Amniotic epithelial cell (primary cell): ENCODE results near the gene NAAA.
"Not testable (repeated sequence)": the region's sequence is repeated elsewhere in the genome, so short reads cannot be mapped to it uniquely, and the experiment has no call there.

Experiments
- DNase-seq: peaks from one replicate; pipeline ENCODE4 v3.0.0-alpha.2; 2010; ENCODE audit warnings: low read depth

NAAA gene

DNA sequence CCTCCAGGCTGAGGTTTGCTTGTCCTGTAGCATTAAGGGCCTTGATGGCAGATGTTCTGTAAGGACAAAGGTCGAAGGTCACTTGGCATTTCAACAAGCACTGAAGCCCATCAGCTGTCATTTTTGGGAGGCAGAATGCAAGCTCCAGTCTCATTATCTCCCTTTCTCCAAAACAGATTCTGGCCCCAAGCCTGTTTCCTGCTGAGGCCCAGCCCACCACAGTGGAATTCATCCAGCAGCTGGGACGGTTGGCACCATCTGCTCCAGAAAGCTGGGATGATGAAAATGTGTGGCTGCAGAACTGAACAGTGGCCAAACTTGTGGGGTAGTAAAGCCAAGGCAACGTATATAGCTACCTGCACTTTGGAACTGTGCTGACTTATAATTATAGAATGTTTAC, 20.9 kb downstream of the NAAA start:
- peak; percentile 31 for DNase-seq

DNA sequence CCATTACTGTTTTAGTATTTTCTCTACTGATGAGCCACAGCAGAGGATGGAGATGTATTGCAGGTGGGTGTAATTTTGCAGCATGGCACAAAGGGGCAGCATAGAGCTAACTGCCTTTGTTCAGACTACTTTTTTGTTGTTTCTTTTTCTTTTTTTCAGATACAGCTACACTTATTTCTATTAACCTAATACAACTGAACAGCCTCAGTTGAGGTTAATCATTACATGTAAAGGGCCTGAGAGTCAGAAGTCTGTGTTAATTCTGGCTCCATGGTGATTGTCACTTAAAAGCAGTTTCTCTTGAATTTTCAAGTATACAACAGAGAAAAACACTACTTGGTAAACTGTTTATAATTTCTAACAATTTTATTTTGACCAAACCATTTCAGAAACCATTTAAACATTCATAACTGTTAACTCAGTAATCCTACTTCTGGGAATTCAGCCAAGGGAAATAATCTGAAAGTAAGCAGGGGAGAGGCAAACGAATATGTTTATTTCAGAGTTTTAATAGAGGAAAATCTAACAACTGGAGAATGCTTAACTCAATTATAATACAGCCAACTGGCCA, 24.6 kb downstream of the NAAA start:
- peak; percentile 59 for DNase-seq

DNA sequence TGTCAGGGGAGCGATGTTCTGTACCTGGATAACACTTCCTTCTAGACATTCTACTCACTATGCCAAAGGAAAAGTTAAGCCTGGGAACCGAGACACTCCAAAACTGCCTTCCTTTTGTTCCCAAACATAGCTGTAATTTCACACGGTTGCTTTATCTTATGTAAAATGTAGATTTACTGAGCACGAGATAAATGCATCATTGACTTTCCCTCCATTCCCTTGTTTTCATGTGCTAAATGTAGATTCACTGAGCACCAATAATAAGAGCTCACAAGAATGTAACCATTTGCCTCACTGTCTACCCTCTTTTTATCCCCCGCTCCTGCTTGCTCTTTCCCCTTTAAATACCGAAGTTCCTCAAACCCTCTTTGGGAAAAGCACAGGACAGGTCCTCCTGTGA, 27.8 kb downstream of the NAAA start:
- no peak for DNase-seq

DNA sequence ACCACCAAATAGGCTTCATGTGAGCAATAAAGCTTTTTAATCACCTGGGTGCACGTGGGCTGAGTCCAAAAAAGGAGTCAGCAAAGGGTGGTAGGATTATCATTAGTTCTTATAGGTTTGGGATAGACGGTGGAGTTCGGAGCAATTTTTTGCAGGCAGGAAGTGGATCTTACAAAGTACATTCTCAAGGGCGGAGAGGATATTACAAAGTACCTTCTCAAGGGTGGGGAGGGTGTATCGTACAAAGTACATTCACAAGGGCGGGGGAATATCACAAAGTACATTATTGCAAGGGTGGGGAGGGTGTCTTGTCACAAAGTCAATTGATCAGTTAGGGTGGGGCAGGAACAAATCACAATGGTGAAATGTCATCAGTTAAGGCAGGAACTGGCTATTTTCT, 30.0 kb downstream of the NAAA start:
- DNase-seq: not testable (repeated sequence)

DNA sequence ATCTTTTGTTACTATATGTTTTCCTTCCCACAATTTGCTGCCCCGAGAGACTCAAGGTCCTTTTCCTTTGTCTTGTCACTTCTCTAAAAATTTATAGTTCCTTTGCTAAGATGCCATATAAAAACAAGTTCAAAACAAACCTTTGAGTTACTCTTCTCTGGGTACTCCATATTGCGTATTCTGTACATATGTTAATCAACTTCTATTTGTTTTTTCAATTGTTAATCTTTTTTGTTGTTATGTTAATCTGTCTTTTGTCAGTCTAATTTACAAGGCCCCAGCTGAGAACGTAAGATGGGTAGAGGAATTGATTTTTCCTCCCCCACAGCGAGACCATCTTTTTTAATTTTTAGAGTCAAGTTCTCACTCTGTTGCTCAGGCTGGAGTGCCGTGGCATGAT, 31.4 kb downstream of the NAAA start:
- no peak for DNase-seq

DNA sequence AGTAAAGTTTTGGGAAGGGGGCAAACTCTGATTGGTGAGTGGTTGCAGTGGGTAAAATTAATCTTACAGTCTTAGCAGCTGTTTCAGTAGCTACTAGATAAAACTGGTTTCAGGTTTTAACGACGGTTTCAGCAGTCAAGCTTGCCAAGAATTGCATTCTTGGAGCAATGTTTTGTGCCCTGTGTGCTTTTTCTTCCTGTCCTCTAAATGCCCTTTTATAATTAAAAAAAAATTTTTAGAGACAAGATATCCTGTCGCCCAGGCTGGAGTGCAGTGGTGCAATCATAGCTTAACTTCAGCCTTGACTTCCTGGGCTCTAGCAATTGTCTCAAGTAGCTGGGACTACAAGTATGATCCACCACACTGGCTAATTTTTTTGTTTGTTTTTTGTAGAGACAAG, 32.3 kb downstream of the NAAA start:
- DNase-seq: no peak

DNA sequence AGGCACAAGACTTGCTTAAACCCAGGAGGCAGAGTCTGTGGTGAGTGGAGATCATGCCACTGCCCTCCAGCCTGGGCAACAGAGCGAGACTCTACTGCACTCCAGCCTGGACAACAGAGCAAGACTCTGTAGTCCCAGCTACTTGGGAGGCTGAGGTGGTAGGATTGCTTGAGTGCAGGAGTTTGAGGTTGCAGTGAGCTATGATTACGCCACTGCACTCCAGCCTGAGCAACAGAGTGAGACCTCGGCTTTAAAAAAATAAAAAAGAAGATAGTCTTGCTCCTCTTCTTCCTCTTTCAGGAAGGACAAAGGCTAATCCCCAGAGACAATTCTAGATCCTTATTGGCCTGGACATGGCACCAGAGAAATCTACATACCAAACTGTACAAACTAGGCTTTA, 32.8 kb downstream of the NAAA start:
- DNase-seq: no peak

DNA sequence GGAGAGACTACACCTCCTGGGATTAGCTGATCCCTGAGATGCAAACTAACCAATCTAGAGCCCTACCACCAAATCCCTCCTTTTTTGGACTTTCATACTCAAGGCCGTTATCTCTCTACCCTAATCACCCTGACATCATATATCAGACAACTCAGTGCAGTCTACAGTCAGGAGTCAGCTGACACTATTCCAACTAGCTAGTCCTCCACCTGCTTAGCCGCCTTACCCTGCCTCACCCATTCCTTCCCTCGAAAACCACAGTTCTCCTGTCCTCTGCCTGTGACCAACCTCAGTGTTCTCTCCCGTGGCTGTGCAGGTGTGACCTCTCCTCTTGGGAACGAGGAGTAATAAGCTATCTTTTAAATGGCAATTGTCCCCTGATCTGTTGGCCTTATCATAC, 36.7 kb downstream of the NAAA start:
- peak; percentile 8 for DNase-seq

DNA sequence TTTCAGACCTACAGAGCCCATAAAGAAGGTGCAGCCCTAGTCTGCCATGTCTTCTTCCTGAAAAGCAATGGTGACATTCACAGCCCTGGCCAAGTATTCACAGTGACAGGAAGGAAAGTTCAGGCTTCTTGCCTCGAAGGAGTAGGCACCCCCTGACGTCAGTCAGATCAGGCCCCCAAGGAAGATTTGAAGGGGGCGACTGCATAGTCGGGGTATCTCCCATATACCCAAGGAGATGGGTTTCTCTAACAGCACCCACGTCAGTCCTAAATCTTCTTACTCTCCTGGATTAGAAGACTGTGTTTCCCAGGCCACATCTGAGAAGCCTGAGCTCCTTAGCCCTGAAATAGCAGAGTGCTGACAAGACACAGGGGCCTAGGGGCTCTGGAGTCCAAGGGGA, 38.5 kb downstream of the NAAA start, which contains the start of gene PPEF2:
Gene PPEF2 (minus strand): TSS at position 101 of the 400 bp plus-strand sequence. CDS start 6,127 bp downstream, outside the sequence.
- no peak for DNase-seq

DNA sequence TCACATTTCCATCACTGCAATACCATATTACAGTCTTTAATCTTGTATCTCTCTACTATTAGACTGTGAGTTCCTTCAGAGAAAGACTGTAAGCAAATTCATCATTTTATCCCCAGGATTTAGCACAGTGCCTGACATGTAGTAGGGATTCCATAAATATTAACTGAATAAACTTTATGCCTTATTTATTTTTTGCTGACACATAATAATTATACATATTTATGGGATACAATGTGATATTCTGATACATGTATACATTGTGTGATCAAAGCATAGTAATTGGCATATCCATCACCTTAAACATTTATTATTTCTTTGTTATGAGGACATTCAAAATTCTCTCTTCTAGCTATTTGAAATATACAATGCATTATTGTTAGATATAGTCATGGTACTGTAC, 42.3 kb downstream of the NAAA start:
- DNase-seq: no peak

DNA sequence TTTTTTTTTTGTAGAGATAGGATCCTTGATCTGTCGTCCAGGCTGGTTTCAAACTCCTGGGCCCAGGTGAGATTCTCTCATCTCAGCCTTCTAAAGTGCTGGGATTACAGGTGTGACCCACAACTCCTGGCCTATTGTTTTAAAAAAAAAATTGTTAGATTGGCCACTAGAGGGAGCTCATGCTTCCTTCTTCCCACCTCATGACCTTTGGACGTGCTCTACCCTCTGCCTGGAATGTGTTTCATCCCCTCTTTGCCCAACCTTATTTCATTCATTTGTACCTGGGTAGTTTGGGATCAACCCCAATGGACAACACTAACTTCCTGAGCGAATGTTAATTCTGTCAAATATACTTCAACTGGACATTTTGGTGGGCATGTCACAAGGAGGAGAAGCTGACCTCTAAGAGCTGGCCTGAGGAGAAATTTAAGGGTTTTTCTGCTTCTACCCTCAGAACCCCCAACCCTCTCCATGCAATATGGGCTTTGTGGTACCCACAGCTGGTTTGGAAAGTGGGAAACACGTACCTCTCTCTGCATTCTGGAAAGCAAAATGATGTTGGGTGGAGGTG, 45.0 kb downstream of the NAAA start:
- peak; percentile 23 for DNase-seq

DNA sequence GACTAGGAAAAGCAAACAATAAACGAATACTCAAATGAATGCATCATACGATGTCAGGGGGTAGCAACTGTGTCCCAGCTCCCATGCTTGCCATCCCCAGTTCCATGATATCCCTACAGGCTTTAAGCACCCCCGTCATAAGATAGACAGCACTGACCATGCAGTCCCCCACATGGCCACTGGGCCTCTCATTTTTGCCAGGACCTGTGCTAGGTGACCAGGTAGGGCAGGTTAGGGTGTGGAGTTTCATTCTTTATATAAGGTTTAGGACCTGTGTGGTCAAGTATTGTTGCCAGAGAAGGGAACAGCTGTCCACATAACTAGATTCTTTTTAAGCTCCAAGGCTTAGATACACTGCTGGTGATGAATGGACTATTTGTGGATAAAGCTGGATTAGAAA, 48.3 kb downstream of the NAAA start:
- DNase-seq: no peak

DNA sequence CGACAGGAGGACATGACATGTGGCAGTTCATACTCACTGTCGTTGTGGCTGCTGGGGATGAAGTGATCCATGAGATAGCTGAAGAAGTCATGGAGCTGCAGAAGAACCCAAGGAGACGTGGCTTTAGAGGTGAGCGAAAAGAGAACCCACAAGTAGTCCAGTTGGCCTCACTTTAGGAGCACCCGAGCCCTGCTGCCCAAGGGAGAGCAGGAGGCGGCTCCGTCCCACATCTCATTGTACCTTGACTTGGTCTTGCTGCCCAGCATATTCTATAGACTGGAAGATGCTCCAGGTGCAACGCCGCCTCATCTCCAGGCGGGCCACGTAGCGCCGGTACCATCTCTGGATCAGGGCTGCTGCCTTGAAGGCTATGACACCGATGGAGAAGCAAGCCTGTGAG, 49.2 kb downstream of the NAAA start:
- no peak for DNase-seq

DNA sequence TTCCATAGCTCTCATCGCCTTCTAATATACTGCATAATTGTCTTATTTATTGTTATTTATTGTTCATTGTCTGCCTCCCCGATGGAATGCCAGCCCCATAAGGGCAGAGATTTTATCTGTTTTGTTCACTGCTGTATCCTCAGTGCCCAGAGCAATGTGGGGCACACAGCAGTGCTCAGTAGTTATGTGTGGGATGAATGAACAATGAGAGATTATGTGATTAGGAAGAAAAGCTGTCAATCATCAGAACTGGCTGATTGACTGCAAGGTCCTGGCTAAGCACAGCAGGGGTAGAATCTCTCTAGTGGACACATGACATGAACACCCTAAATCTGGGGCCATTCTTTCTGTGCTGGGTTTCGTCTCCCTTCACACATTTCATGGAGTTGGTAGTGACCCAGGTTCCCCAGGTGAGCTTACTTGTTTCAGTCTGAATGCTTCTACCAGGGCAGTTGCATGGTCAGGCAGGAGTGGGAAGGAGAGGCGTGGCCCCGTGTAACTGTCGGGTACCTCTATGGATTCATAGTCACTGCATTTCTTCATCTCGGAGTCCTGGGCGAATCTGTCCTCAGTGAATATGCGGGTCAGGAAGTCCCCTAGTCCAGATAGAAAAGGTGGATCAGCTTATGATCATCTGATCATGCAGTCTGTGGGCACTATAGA, 51.1 kb downstream of the NAAA start:
- no peak for DNase-seq

DNA sequence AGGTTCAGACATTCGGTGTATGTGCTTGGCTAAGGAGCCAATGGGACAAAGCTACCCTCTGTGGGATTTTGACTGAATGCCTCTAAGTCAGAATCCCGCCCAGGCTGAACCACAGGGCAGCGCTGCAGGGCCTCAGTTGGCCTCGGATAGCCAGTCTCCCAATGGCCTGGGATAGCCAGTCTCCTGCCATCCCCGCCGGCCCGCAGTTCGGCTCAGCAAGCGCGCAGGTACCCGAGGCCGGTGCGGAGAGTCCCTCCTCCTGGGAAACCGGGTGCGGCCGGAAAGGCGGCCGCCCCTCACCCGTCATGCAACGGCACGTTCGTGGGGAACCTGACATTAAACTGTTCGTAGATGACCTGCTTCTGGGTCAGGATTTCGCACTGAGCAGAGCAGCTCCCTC, 54.7 kb downstream of the NAAA start:
- DNase-seq: no peak

DNA sequence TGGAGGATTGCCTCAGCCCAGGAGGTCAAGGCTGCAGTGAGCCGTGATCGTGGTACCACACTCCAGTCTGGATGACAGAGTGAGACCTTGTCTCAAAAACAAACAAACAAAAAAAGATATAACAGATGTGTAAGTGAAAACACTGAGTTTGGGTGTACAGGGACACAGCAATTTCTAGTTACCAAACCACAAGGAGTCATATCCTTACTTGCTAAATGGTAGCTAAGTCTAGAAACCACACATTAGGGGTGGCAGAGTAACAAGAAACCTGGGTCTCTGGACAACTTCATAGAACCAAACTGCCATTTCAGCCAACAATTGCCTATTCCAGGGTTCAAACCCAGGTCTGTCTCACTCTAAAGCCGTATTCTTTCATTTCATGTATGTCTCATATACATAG, 59.3 kb downstream of the NAAA start:
- no peak for DNase-seq

DNA sequence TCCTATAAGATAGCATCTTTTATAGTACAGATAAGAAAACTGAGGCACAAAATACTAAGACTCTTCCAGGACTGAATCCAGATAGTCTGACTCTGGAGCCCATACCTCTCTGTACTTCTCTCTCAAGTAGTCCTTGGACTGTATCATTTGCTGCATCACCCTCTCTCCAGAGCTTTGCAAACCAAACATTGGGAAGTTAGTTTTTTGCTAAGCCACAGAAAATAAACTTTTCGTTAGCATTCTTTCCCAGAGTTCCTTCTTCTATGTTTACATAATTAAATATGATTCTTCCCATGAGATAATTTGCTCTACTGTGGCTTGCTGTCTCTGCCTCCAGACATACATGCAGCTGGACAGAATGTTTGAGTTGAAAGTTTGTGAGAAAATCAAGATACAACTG, 60.5 kb downstream of the NAAA start:
- DNase-seq: no peak

DNA sequence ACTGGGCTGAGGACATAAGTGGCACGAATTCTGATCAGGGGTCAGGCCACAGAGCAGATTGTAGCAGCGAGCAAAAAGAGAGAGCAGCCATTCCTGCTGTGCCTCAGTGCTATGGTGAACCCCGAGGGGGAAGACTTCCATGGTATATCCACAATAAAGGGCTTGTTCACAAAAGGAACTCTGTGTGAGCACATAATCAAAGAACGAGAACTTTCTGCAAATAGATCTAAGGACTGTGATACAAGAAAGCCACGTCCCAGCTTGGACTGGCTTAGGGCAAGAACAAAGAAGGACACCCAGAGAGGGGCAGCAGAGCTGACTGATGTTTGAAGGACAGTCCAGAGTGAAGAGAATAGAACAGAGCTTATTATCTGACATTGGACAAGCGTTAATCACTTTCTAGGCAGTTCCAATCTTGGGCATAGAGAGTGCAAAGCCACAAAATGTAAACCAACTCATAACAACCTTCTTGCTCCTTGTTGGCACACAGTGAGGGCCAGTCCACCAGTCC, 62.5 kb downstream of the NAAA start:
- DNase-seq: no peak

DNA sequence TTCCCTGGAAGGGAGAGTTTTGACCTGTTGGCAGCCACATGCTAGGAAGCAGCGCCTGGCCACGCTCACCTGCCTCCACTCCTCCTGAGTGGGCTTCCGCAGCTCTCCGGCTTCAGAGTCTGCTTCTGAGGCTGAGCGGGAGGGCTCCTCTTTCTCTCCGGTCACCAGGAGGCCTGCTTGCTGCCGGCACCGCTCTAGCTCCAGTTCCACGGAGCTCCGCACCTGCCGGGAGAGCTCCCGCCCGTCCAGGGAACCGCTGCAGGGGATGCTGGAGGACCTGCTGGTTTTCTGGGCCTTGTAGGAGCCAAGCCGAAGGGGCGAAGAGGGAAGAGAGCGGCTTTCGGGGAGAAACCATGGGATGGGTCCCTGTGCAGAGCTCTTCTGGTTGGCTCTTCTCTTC, 64.6 kb downstream of the NAAA start:
- DNase-seq: no peak

DNA sequence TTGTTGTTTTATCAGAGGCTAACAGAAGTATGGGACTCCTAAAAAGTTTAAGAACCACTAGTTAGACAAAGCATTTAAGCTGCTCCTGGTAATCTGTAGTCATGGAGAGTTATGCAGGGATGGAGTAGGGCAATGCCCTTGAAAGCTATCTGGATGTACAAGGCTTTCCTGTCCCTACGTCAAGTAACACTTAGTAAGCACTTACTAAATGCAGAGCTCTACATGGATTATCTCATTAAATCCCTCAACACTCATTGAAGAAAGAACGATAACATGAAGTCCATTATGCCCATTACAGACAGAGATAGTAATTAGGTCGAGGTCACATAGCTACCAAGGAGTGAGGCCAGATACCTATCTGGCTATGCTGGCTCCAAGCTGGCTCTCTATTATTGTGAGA, 71.7 kb downstream of the NAAA start:
- DNase-seq: no peak

DNA sequence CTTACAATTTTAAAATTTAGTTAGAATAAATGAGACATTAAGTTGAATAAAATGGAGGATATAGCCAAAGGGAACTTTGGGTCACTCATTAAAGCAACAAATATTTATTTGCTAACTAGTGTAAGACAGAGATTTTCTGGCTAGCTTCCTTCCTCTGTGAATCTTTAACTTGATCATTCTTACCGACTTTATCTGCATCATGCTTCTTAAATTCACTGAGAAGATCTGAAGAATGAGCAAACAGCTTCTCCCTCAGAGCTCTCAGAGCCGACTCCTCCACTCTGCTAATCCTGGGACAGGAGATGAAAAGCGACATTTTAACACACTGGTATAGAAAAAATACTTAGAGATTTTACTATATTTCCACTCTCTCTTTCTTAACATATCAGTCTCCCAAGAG, 73.7 kb downstream of the NAAA start:
- no peak for DNase-seq
